Trophoblast cell (in vitro differentiated cells and primary cell): ENCODE data around the gene PTPRM.
A peak's percentile ranks its signal among the peaks of the same experiment; 100 is the strongest.

ENCODE experiments used
- DNase-seq, 2 donors: peaks; one replicate each; pipeline ENCODE4 v3.0.0-alpha.2; 2016
- H2AFZ ChIP-seq: 2 replicates; pipeline ENCODE4 v1.6.1; 2013; ENCODE audit warnings: low read length, moderate library complexity, mild to moderate bottlenecking; ENCODE audit not compliant: insufficient read depth, poor library complexity
- H2AK5ac ChIP-seq: 2 replicates; pipeline ENCODE4 v1.6.1; 2013; ENCODE audit warnings: mild to moderate bottlenecking, low read length
- H2BK120ac ChIP-seq: 2 replicates; pipeline ENCODE4 v1.6.1; 2013; ENCODE audit warnings: low read length, mild to moderate bottlenecking, moderate library complexity; ENCODE audit not compliant: insufficient read depth, poor library complexity
- H2BK12ac ChIP-seq: 2 replicates; pipeline ENCODE4 v1.6.1; 2013; ENCODE audit warnings: mild to moderate bottlenecking, low read length, moderate library complexity
- H2BK5ac ChIP-seq: 2 replicates; pipeline ENCODE4 v1.6.1; 2013; ENCODE audit warnings: low read length, low read depth, moderate library complexity, mild to moderate bottlenecking; ENCODE audit not compliant: poor library complexity
- H3K14ac ChIP-seq: 2 replicates; pipeline ENCODE4 v1.6.1; 2013; ENCODE audit warnings: mild to moderate bottlenecking, low read length
- H3K18ac ChIP-seq: 2 replicates; pipeline ENCODE4 v1.6.1; 2013; ENCODE audit warnings: mild to moderate bottlenecking, low read length
- H3K23ac ChIP-seq: 2 replicates; pipeline ENCODE4 v1.6.1; 2013; ENCODE audit warnings: low read length
- H3K27ac ChIP-seq: 2 replicates; pipeline ENCODE4 v1.5.1; 2013; ENCODE audit warnings: low read depth, mild to moderate bottlenecking, inconsistent platforms, low read length, moderate library complexity
- H3K27me3 ChIP-seq: 2 replicates; pipeline ENCODE4 v1.6.1; 2013; ENCODE audit warnings: inconsistent platforms, mild to moderate bottlenecking, low read length, moderate library complexity; ENCODE audit not compliant: insufficient read depth
- H3K36me3 ChIP-seq, 2 experiments: 1 replicate in 1 of 2; 2 replicates in 1 of 2; pipeline ENCODE4 v1.6.1; 2013; ENCODE audit warnings: low read length in 2 of 2, mild to moderate bottlenecking in 2 of 2, moderate library complexity in 1 of 2; ENCODE audit not compliant: insufficient read depth in 2 of 2, control insufficient read depth in 1 of 2
- H3K4ac ChIP-seq: 2 replicates; pipeline ENCODE4 v1.6.1; 2013; ENCODE audit warnings: low read depth, mild to moderate bottlenecking, low read length, moderate library complexity
- H3K4me1 ChIP-seq, 2 experiments: 1 replicate in 1 of 2; 2 replicates in 1 of 2; pipeline ENCODE4 v1.6.1; 2013; ENCODE audit warnings: low read length in 2 of 2, mild to moderate bottlenecking in 2 of 2, moderate library complexity in 1 of 2; ENCODE audit not compliant: insufficient read depth in 2 of 2, control insufficient read depth in 1 of 2
- H3K4me2 ChIP-seq: 2 replicates; pipeline ENCODE4 v1.6.1; 2013; ENCODE audit warnings: inconsistent platforms, mild to moderate bottlenecking, low read length, moderate library complexity
- H3K4me3 ChIP-seq: 2 replicates; pipeline ENCODE4 v1.5.1; 2013; ENCODE audit warnings: mild to moderate bottlenecking, low read depth, low read length, inconsistent platforms
- H3K79me1 ChIP-seq: one replicate; pipeline ENCODE4 v1.6.1; 2013; ENCODE audit warnings: low read length
- H3K79me2 ChIP-seq: 2 replicates; pipeline ENCODE4 v1.6.1; 2013; ENCODE audit warnings: low read length, mild to moderate bottlenecking; ENCODE audit not compliant: control insufficient read depth, insufficient read depth, poor library complexity
- H3K9ac ChIP-seq: 2 replicates; pipeline ENCODE4 v1.6.1; 2013; ENCODE audit warnings: mild to moderate bottlenecking, low read length
- H3K9me3 ChIP-seq: 2 replicates; pipeline ENCODE4 v1.6.1; 2013; ENCODE audit warnings: low read depth, mild to moderate bottlenecking, control low read depth, inconsistent platforms, low read length; ENCODE audit not compliant: insufficient read depth
- H4K12ac ChIP-seq: 2 replicates; pipeline ENCODE4 v1.6.1; 2013; ENCODE audit warnings: low read depth, mild to moderate bottlenecking, low read length, moderate library complexity
- H4K8ac ChIP-seq: 2 replicates; pipeline ENCODE4 v1.6.1; 2013; ENCODE audit warnings: low read depth, mild to moderate bottlenecking, low read length, moderate library complexity
- H4K91ac ChIP-seq: one replicate; pipeline ENCODE4 v1.6.1; 2013; ENCODE audit warnings: low read depth, mild to moderate bottlenecking, low read length, moderate library complexity
- WGBS: extraction: QIAGEN DNeasy Blood & Tissue Kit; methylation state at CpG from one replicate; pipeline ENCODE4 v1.1.7; 2013; ENCODE audit warnings: missing lambda C conversion rate; ENCODE audit not compliant: insufficient read length, insufficient coverage; ENCODE audit errors: extremely low coverage; 5-methylcytosine and 5-hydroxymethylcytosine counted together

The PTPRM gene

DNA sequence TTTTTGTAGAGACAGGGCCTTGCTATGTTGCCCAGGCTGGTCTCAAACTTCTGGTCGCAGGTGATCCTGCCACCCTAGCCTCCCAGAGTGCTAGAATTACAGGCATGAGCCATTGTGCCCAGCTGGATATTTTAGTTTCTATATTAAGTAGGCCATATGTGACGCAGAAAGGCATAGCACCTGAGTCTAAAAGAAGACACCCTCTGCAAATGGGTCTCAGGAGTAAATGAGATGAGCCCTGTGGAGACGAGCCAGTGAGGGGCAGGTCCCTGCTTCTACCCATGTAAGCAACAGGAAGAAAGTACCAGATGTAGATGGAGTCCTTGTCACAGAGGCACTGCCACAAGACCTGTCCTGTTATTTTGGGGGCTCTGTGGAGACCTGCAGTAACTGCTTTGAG is 322.4 kb downstream of the PTPRM start:
- Histone ChIP-seq H3K27me3 (no peaks in the 10 kb centered on the region), H3K18ac (no peak overlapping the region), H3K27ac (no peak overlapping the region), H2BK12ac (no peak overlapping the region), H4K8ac (no peak overlapping the region), H3K4me2 (no peak overlapping the region), H3K79me1 (no peaks in the 10 kb centered on the region), H3K79me2 (no peaks in the 10 kb centered on the region), H3K4me1 (no peaks in the 10 kb centered on the region), H3K4me3 (no peak overlapping the region), H4K12ac (no peak overlapping the region), H2AFZ (no peak overlapping the region), H2BK120ac (no peak overlapping the region), H3K36me3 (peaks cover 0 to 2% of the 10 kb centered on the region in 2 experiments), H2AK5ac (no peak overlapping the region), H3K23ac (no peak overlapping the region), H3K9ac (no peak overlapping the region), H4K91ac (no peak overlapping the region), H3K14ac (no peak overlapping the region), H2BK5ac (no peak overlapping the region), H3K4ac (no peak overlapping the region), H3K9me3 (no peaks in the 10 kb centered on the region)
- DNase-seq, result no peak
- no CpG with 5 or more reads among the region's 3 CpGs for WGBS

DNA sequence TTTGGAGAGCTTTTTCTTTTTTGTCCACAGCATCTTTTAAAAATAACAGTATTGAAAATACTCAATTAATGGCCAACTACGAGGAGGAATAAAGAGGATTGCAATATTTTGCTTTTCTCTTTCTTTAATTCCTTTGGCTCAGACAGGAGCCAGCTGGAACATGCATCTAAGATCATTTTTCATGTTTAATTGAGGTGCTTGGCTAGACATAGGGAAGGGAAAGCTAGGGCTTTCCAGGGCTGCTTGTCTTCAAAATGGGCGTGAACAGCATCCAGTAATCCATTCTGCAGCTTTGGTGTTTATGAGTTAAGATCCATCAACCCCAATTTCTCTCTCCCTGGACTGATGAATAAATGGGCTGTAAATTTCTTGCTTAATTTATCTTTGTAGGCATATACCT is 323.0 kb downstream of the PTPRM start:
- H3K9me3 ChIP-seq, result no peaks in the 10 kb centered on the region
- H4K91ac ChIP-seq, result no peak overlapping the region
- no peak overlapping the region for H3K18ac ChIP-seq
- no peak overlapping the region for H2AFZ ChIP-seq
- H3K79me1 ChIP-seq, result no peaks in the 10 kb centered on the region
- no peak overlapping the region for H3K4me2 ChIP-seq
- H3K23ac ChIP-seq, result no peak overlapping the region
- H2BK5ac ChIP-seq, result no peak overlapping the region
- H3K4me1 ChIP-seq, result no peaks in the 10 kb centered on the region
- no peak overlapping the region for H4K12ac ChIP-seq
- H3K14ac ChIP-seq, result no peak overlapping the region
- no peak overlapping the region for H2AK5ac ChIP-seq
- H3K4me3 ChIP-seq, result no peak overlapping the region
- H3K36me3 ChIP-seq, result peaks cover 0 to 2% of the 10 kb centered on the region in 2 experiments
- no peak overlapping the region for H2BK120ac ChIP-seq
- no peak overlapping the region for H3K27ac ChIP-seq
- no peak overlapping the region for H4K8ac ChIP-seq
- WGBS, result no CpG with 5 or more reads among the region's 2 CpGs
- no peaks in the 10 kb centered on the region for H3K27me3 ChIP-seq
- H3K4ac ChIP-seq, result no peak overlapping the region
- H2BK12ac ChIP-seq, result no peak overlapping the region
- no peaks in the 10 kb centered on the region for H3K79me2 ChIP-seq
- DNase-seq, result no peak
- H3K9ac ChIP-seq, result no peak overlapping the region

DNA sequence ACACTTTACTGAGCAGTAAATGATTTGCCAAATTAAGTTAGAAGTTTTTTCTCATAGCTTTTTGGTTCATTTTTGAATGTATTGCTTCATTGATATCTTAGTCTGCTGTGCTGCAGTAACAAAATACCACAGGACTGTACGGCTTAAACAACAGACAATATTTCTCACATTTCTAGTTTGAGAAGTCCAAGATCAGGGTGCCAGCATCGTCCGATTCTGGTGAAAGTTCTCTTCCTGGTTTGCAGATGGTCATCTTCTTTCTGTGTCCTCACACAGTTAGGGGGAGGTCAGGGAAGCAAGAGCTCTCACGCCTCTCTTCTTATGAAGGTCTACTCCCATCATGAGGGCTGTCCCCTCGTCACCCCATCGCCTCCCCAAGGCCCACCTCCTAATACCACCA is 325.4 kb downstream of the PTPRM start:
- Histone ChIP-seq H3K4me3 (no peak overlapping the region), H3K4me1 (no peaks in the 10 kb centered on the region), H3K18ac (no peak overlapping the region), H3K27me3 (no peaks in the 10 kb centered on the region), H2BK120ac (no peak overlapping the region), H3K9ac (no peak overlapping the region), H3K36me3 (no peaks in the 10 kb centered on the region), H2AK5ac (no peak overlapping the region), H3K23ac (no peak overlapping the region), H3K9me3 (no peaks in the 10 kb centered on the region), H3K79me2 (no peaks in the 10 kb centered on the region), H4K8ac (no peak overlapping the region), H4K91ac (no peak overlapping the region), H3K79me1 (no peaks in the 10 kb centered on the region), H3K4ac (no peak overlapping the region), H2BK12ac (no peak overlapping the region), H4K12ac (no peak overlapping the region), H3K4me2 (no peak overlapping the region), H3K14ac (no peak overlapping the region), H3K27ac (no peak overlapping the region), H2BK5ac (no peak overlapping the region), H2AFZ (no peak overlapping the region)
- peak; percentile 92 to 99 for DNase-seq
- no CpG with 5 or more reads among the region's 6 CpGs for WGBS

DNA sequence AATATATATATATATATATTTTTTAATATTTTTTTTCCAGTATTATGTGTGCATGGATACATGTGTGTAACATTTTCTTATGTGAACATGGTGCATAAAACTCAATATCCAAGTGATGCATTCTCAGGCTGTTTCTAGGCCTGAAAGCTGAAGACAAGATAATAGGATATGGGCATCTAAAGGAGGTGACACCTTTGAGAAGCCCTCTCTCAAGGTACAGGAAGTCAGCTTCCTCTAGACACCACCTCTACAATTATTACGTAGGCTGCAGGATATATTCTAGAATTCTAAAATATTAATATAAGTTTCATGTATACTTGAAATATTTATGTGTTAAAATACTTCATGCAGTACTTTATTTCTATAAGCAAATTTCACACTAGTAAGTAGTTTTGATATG is 327.5 kb downstream of the PTPRM start:
- H3K36me3 ChIP-seq, result no peaks in the 10 kb centered on the region
- no peak overlapping the region for H2AK5ac ChIP-seq
- H3K9ac ChIP-seq, result no peak overlapping the region
- no peak overlapping the region for H2AFZ ChIP-seq
- H2BK12ac ChIP-seq, result no peak overlapping the region
- no peak overlapping the region for H3K27ac ChIP-seq
- H3K4me1 ChIP-seq, result peaks cover 0 to 2% of the 10 kb centered on the region in 2 experiments
- H3K23ac ChIP-seq, result no peak overlapping the region
- no peaks in the 10 kb centered on the region for H3K27me3 ChIP-seq
- no peak overlapping the region for H4K91ac ChIP-seq
- WGBS, result no CpG with 5 or more reads among the region's 1 CpG
- no peak overlapping the region for H4K8ac ChIP-seq
- H2BK120ac ChIP-seq, result no peak overlapping the region
- H3K79me2 ChIP-seq, result no peaks in the 10 kb centered on the region
- no peak overlapping the region for H3K4me2 ChIP-seq
- no peak overlapping the region for H3K4ac ChIP-seq
- DNase-seq, result no peak
- H2BK5ac ChIP-seq, result no peak overlapping the region
- H3K18ac ChIP-seq, result no peak overlapping the region
- no peak overlapping the region for H3K4me3 ChIP-seq
- no peaks in the 10 kb centered on the region for H3K79me1 ChIP-seq
- H4K12ac ChIP-seq, result no peak overlapping the region
- no peaks in the 10 kb centered on the region for H3K9me3 ChIP-seq
- no peak overlapping the region for H3K14ac ChIP-seq
